SK-N-MC (cell line): ENCODE data around the gene TMEM259.

Experiments
- DNase-seq: peaks from one replicate; pipeline ENCODE4 v3.0.0-alpha.2; 2011; ENCODE audit warnings: low read depth, low spot score
- H3K27ac ChIP-seq: fragments of 200-600 bp; sonication (generic); 2 replicates; pipeline ENCODE4 v1.5.1; 2016; ENCODE audit warnings: mixed run types
- H3K36me3 ChIP-seq: fragments of 200-600 bp; sonication (generic); 2 replicates; pipeline ENCODE4 v1.6.1; 2017; ENCODE audit warnings: antibody characterized with exemption, low read length, mixed read lengths; ENCODE audit not compliant: insufficient read depth
- H3K4me3 ChIP-seq: fragments of 200-600 bp; sonication (generic); 2 replicates; pipeline ENCODE4 v1.5.1; 2016
- H3K9ac ChIP-seq: fragments of 200-600 bp; sonication (generic); 2 replicates; pipeline ENCODE4 v1.8.0; 2017; ENCODE audit warnings: mixed run types, mixed read lengths; ENCODE audit not compliant: insufficient read length
- H3K9me3 ChIP-seq: fragments of 200-600 bp; sonication (generic); 2 replicates; pipeline ENCODE4 v1.6.1; 2017; ENCODE audit warnings: low read depth, mild to moderate bottlenecking, antibody characterized with exemption, low read length, moderate library complexity, mixed read lengths
- EZH2 ChIP-seq: fragments of 200-600 bp; sonication (generic); IDR thresholded peaks from one replicate; pipeline ENCODE4 v1.6.1; 2017; ENCODE audit warnings: antibody characterized with exemption
- FOXP2 ChIP-seq: optimal IDR thresholded peaks from 2 replicates; pipeline ENCODE3; 2011; ENCODE audit warnings: mild to moderate bottlenecking, moderate library complexity; ENCODE audit not compliant: insufficient read depth; ENCODE audit errors: extremely low read length, control extremely low read depth
- POLR2AphosphoS5 ChIP-seq: IDR thresholded peaks from 2 replicates; pipeline ENCODE4 v1.6.1; 2012; ENCODE audit warnings: mild to moderate bottlenecking, low read depth, low read length, borderline replicate concordance

TMEM259 gene

GRCh38 chr19:1058112-1058511 is 37.2 kb upstream of the TMEM259 start:
- H3K9ac ChIP-seq, result no peak overlapping the region
- no peak overlapping the region for H3K4me3 ChIP-seq
- H3K9me3 ChIP-seq, result no peaks in the 10 kb centered on the region
- TF ChIP-seq EZH2 (no peak), POLR2AphosphoS5 (no peak)
- no peak for DNase-seq
- H3K36me3 ChIP-seq, result no peaks in the 10 kb centered on the region
- H3K27ac ChIP-seq, result no peak overlapping the region

DNA sequence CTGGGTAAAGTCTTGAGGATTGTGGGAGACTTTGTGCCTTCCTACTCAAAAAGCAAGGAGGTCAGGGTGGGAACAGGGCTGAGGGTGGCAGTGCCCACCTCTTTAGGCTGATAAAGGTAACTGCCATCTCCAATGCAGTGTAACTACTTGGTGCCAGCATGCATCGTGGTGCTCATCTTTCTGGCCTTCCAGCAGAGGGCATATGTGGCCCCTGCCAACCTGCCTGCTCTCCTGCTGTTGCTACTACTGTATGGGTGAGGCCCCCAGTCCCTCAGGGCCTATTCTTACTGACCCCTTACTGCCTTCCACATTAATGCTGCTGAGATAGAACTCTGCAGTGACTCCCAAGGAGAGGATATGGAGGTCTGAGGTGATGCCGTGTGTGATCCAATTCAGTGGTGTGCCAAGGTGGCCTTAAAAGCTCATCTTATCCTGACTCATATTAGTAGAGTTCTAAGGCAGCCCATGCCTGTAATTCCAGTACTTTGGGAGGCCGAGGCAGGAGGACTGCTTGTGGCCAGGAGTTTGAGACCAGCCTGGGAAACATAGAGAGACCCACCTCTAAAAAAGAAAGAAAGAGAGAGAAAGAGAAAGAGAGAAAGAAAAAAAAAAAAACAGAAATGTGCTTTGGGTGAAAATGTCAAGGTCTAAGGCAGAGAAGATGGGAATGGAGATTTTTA is 36.4 kb upstream of the TMEM259 start:
- Histone ChIP-seq H3K4me3 (no peak overlapping the region), H3K9ac (no peak overlapping the region), H3K27ac (no peak overlapping the region), H3K36me3 (no peaks in the 10 kb centered on the region), H3K9me3 (no peaks in the 10 kb centered on the region)
- DNase-seq, result no peak
- TF ChIP-seq EZH2, result no peak
- TF ChIP-seq POLR2AphosphoS5, result no peak
- no peak for TF ChIP-seq FOXP2

DNA sequence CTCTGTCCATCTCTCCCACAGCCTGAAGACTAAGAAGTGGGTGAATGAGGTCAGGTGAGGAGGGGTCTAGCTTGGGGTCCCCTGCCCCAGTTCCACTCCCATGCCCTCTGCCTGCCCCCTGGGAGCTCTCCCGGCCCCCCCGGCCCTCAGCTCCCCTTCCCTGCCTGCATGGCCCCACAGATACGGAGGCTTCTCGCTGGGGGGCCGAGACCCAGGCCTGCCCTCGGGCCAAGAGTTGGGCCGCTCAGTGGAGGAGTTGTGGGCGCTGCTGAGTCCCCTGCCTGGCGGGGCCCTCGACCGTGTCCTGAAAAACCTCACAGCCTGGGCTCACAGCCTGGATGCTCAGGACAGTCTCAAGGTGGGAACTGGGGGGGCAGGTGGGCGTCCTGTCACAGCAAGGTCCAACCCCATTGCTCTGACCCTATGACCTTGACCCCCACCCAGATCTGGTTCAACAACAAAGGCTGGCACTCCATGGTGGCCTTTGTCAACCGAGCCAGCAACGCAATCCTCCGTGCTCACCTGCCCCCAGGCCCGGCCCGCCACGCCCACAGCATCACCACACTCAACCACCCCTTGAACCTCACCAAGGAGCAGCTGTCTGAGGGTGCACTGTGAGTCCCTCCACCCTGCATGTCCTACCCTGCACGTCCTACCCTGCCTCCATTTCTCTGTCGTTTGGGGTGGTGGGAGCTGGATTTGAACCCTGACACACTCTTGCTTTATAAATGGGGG is 35.1 kb upstream of the TMEM259 start:
- Histone ChIP-seq H3K36me3 (no peaks in the 10 kb centered on the region), H3K4me3 (no peak overlapping the region), H3K9me3 (no peaks in the 10 kb centered on the region), H3K27ac (no peak overlapping the region), H3K9ac (no peak overlapping the region)
- TF ChIP-seq EZH2, result no peak
- TF ChIP-seq POLR2AphosphoS5, result no peak
- DNase-seq, result no peak

GRCh38 chr19:1055028-1055425 is 34.1 kb upstream of the TMEM259 start:
- Histone ChIP-seq H3K9ac (no peak overlapping the region), H3K36me3 (no peaks in the 10 kb centered on the region), H3K4me3 (no peak overlapping the region), H3K9me3 (no peaks in the 10 kb centered on the region), H3K27ac (no peak overlapping the region)
- TF ChIP-seq FOXP2 (no peak), EZH2 (no peak), POLR2AphosphoS5 (no peak)
- DNase-seq, result no peak

- Histone ChIP-seq H3K9me3 (no peaks in the 10 kb centered on the region), H3K36me3 (no peaks in the 10 kb centered on the region), H3K27ac (no peak overlapping the region), H3K9ac (no peak overlapping the region), H3K4me3 (no peak overlapping the region)
- DNase-seq, result no peak
- no peak for TF ChIP-seq POLR2AphosphoS5
- no peak for TF ChIP-seq FOXP2
- TF ChIP-seq EZH2, result no peak
Observed at GRCh38 chr19:1054102-1055027, 33.4 kb upstream of the TMEM259 start.

GRCh38 chr19:1053176-1054101 is 32.5 kb upstream of the TMEM259 start:
- DNase-seq, result no peak
- no peak for TF ChIP-seq FOXP2
- no peak for TF ChIP-seq EZH2
- no peak for TF ChIP-seq POLR2AphosphoS5
- no peak overlapping the region for H3K9ac ChIP-seq
- no peak overlapping the region for H3K4me3 ChIP-seq
- no peaks in the 10 kb centered on the region for H3K9me3 ChIP-seq
- no peak overlapping the region for H3K27ac ChIP-seq
- no peaks in the 10 kb centered on the region for H3K36me3 ChIP-seq

- Histone ChIP-seq H3K27ac (no peak overlapping the region), H3K9me3 (no peaks in the 10 kb centered on the region), H3K36me3 (no peaks in the 10 kb centered on the region), H3K9ac (no peak overlapping the region), H3K4me3 (no peak overlapping the region)
- TF ChIP-seq POLR2AphosphoS5 (no peak), EZH2 (no peak), FOXP2 (no peak)
- no peak for DNase-seq
Observed at GRCh38 chr19:1052349-1052975, 31.5 kb upstream of the TMEM259 start.

GRCh38 chr19:1051791-1052190 is 30.9 kb upstream of the TMEM259 start:
- Histone ChIP-seq H3K9me3 (no peaks in the 10 kb centered on the region), H3K9ac (no peak overlapping the region), H3K4me3 (no peak overlapping the region), H3K36me3 (no peaks in the 10 kb centered on the region), H3K27ac (no peak overlapping the region)
- TF ChIP-seq POLR2AphosphoS5 (no peak), EZH2 (no peak), FOXP2 (no peak)
- no peak for DNase-seq
